GM10266 (cell line): ENCODE measurements around the gene HADHB.
A peak's percentile ranks its signal among the peaks of the same experiment; 100 is the strongest.

ENCODE experiments used
- DNase-seq: peaks from one replicate; pipeline ENCODE4 v3.0.0; 2012; ENCODE audit errors: extremely low spot score
- CTCF ChIP-seq: IDR thresholded peaks from 2 replicates; pipeline ENCODE4 v1.5.1; 2012; ENCODE audit warnings: mild to moderate bottlenecking, low read depth; ENCODE audit not compliant: control insufficient read depth, insufficient read depth; ENCODE audit errors: missing control alignments

HADHB gene

GRCh38 chr2:26230806-26231205 is 13.9 kb upstream of the HADHB start:
- no peak for DNase-seq
- TF ChIP-seq CTCF, result no peak

DNA sequence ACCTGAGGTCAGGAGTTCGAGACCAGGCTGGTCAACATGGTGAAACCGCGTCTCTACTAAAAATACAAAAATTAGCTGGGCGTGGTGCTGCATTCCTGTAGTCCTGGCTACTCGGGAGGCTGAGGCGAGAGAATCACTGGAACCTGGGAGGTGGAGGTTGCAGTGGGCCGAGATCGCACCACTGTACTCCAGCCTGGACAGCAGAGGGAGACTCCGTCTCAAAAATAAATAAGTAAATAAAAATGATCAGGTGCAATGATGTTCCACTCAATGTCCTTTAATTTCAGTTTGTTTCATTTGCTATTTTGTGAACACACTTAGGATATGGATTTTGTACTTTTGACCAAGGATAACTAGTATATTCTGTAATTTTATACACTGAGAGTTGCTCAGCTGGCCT is 9.7 kb upstream of the HADHB start:
- DNase-seq, result no peak
- TF ChIP-seq CTCF, result peak; percentile 14

GRCh38 chr2:26237868-26238267 is 6.9 kb upstream of the HADHB start:
- TF ChIP-seq CTCF, result no peak
- DNase-seq, result no peak

- no peak for TF ChIP-seq CTCF
- DNase-seq, result no peak
Measured at GRCh38 chr2:26238311-26238958, 6.3 kb upstream of the HADHB start.

GRCh38 chr2:26241928-26242436 is 2.8 kb upstream of the HADHB start:
- no peak for TF ChIP-seq CTCF
- no peak for DNase-seq

DNA sequence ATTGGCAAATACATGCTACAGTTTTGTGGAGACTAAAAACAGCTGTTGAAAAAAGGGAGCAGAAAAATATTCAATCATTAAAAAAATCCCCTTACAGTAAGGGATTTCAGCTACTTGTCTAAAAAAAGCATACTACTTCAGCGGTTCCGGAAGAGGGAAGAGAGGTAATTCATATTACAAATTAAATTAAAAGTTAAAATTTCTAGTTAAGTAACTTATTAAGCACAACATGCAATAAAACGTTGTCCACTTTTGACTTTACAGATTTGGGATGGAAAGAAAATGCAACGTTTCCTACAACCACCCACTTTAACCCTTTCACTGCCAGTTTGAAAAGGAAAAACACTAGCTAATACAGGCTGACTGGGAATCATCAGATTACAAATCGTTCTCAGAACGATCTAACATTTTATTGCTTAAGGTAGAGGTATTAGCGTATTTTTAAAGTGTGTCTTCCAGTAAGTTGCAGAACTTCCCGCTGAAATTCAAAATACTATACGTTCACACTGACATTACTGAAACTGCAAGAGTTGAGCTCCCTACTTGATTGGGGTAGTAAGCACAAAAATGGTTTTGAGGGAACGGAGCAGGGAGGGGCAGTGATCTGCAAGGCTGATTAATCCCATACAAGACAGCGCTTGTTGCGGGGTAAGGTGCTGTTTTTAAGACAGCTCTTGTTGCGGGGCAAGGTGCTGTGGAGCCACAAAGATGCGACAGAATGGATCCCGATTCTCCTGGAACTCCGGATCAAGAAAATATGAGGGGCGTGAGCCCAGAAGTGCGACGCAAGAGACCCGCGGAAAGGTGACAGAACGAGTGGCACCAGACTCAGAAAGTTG is 1.1 kb upstream of the HADHB start:
- no peak for DNase-seq
- no peak for TF ChIP-seq CTCF

GRCh38 chr2:26245231-26245732 is 543 bp downstream of the HADHB start:
- DNase-seq, result peak; percentile 25
- no peak for TF ChIP-seq CTCF
